PC-3 (cell line): ENCODE results near the gene RNF151.

ENCODE experiments used
- EZH2 ChIP-seq: fragments of 300-600 bp; sonication (generic); IDR thresholded peaks from one replicate; pipeline ENCODE4 v1.6.1; 2017; ENCODE audit warnings: antibody characterized with exemption, mild to moderate bottlenecking, low read length; ENCODE audit not compliant: unreplicated experiment
- EZH2phosphoT487 ChIP-seq: fragments of 300-600 bp; sonication (generic); IDR thresholded peaks from 2 replicates; pipeline ENCODE4 v1.6.1; 2018; ENCODE audit warnings: mild to moderate bottlenecking, antibody characterized with exemption, low read length, borderline replicate concordance
- TF ChIP-seq, protein P1 (sequence below): fragments of 300-600 bp; sonication (generic); conservative IDR thresholded peaks from 2 replicates; pipeline ENCODE4 v1.5.1; 2017; ENCODE audit warnings: antibody characterized with exemption, low read depth, mild to moderate bottlenecking, low read length

DNA sequence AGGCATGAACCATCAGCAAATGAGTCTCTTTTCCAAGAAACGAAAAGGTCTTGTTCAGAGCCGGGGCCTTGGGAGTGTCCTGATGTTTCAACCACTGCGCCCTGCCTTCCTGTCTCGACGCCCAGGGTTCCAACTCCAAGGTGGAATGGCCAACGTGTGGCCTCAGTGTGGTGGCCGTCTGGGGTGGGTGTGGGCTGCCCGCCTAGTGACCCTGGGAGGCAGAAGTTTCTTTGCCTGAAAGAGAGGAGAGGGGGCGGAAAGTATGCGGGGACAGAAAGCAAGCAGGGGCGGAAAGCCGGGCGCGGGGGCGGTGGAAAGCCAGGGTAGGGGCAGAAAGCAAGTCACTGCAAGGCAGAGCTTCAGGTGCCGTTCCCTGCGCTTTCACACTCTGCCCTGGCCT lies 27.7 kb upstream of the RNF151 start:
- TF ChIP-seq, protein P1, sequence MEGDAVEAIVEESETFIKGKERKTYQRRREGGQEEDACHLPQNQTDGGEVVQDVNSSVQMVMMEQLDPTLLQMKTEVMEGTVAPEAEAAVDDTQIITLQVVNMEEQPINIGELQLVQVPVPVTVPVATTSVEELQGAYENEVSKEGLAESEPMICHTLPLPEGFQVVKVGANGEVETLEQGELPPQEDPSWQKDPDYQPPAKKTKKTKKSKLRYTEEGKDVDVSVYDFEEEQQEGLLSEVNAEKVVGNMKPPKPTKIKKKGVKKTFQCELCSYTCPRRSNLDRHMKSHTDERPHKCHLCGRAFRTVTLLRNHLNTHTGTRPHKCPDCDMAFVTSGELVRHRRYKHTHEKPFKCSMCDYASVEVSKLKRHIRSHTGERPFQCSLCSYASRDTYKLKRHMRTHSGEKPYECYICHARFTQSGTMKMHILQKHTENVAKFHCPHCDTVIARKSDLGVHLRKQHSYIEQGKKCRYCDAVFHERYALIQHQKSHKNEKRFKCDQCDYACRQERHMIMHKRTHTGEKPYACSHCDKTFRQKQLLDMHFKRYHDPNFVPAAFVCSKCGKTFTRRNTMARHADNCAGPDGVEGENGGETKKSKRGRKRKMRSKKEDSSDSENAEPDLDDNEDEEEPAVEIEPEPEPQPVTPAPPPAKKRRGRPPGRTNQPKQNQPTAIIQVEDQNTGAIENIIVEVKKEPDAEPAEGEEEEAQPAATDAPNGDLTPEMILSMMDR: no peak
- no peak for TF ChIP-seq EZH2
- TF ChIP-seq EZH2phosphoT487: no peak
